ENCODE data around the gene RABL6. TPM values are rescaled to one million over a fixed set of nuclear protein-coding genes. Genes with fewer than 3 reads are reported as not detected.
"Not testable (repeated sequence)": the region's sequence is repeated elsewhere in the genome, so short reads cannot be mapped to it uniquely, and the experiment has no call there.

RABL6 gene
- total RNA-seq, 1 donor from 2014 or later: 64.1 TPM

DNA sequence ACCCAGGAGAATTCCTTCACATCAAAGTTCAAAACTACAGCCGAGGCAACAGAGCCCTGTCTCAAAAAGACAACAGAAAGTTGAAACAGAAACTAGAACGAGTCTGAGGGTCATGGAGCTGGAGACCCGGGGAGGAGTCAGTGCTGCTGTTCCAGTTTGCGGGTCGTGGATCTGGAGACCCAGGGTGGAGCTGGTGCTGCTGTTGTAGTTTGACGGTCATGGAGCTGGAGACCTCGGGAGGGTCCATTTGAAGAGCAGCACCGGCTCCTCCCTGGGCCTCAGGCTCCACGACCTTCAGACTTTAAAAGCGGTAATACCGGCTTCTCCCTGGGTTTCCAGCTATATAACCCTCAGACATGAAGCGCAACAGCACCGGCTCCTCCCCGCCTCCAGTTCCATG lies 30.4 kb upstream of the RABL6 start:
- no peak overlapping the region for H3K27ac ChIP-seq (replicated peaks)
- TF ChIP-seq, protein P1, sequence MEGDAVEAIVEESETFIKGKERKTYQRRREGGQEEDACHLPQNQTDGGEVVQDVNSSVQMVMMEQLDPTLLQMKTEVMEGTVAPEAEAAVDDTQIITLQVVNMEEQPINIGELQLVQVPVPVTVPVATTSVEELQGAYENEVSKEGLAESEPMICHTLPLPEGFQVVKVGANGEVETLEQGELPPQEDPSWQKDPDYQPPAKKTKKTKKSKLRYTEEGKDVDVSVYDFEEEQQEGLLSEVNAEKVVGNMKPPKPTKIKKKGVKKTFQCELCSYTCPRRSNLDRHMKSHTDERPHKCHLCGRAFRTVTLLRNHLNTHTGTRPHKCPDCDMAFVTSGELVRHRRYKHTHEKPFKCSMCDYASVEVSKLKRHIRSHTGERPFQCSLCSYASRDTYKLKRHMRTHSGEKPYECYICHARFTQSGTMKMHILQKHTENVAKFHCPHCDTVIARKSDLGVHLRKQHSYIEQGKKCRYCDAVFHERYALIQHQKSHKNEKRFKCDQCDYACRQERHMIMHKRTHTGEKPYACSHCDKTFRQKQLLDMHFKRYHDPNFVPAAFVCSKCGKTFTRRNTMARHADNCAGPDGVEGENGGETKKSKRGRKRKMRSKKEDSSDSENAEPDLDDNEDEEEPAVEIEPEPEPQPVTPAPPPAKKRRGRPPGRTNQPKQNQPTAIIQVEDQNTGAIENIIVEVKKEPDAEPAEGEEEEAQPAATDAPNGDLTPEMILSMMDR (IDR thresholded peaks at IDR 0.05; ENCODE audit: borderline replicate concordance): no peak

GRCh38 chr9:136779808-136780207 lies 27.9 kb upstream of the RABL6 start:
- intact Hi-C loops (cut with micrococcal nuclease): no loop called here
- Histone ChIP-seq H3K36me3 (no peaks in the 10 kb centered on the region), H3K27ac (replicated peaks) (no peak overlapping the region), H3K4me1 (no peaks in the 10 kb centered on the region), H3K9me3 (replicated peaks) (no peaks in the 10 kb centered on the region), H3K27me3 (ENCODE audit: low read depth) (no peaks in the 10 kb centered on the region), H3K4me3 (no peak overlapping the region)
- TF ChIP-seq, protein P1 (IDR thresholded peaks at IDR 0.05; ENCODE audit: borderline replicate concordance): no peak
- DNase-seq: no peak

More for the DNA sequence above, 30.4 kb upstream of the RABL6 start:
- intact Hi-C loops (cut with micrococcal nuclease): no loop called here
- H3K36me3 ChIP-seq: no peaks in the 10 kb centered on the region
- DNase-seq: no peak
- H3K4me3 ChIP-seq: no peak overlapping the region
- no peaks in the 10 kb centered on the region for H3K27me3 ChIP-seq (ENCODE audit: low read depth)
- H3K9me3 ChIP-seq (replicated peaks): peaks cover 11% of the 10 kb centered on the region
- H3K4me1 ChIP-seq: no peaks in the 10 kb centered on the region

- intact Hi-C loops (cut with micrococcal nuclease): no loop called here
- Histone ChIP-seq H3K4me1 (peaks cover 2% of the 10 kb centered on the region), H3K27ac (replicated peaks) (no peak overlapping the region), H3K27me3 (ENCODE audit: low read depth) (no peaks in the 10 kb centered on the region), H3K4me3 (no peak overlapping the region), H3K9me3 (replicated peaks) (no peaks in the 10 kb centered on the region), H3K36me3 (no peaks in the 10 kb centered on the region)
- TF ChIP-seq, protein P1 (IDR thresholded peaks at IDR 0.05; ENCODE audit: borderline replicate concordance): no peak
- DNase-seq: no peak
Observed at GRCh38 chr9:136782452-136782851, 25.3 kb upstream of the RABL6 start.

DNA sequence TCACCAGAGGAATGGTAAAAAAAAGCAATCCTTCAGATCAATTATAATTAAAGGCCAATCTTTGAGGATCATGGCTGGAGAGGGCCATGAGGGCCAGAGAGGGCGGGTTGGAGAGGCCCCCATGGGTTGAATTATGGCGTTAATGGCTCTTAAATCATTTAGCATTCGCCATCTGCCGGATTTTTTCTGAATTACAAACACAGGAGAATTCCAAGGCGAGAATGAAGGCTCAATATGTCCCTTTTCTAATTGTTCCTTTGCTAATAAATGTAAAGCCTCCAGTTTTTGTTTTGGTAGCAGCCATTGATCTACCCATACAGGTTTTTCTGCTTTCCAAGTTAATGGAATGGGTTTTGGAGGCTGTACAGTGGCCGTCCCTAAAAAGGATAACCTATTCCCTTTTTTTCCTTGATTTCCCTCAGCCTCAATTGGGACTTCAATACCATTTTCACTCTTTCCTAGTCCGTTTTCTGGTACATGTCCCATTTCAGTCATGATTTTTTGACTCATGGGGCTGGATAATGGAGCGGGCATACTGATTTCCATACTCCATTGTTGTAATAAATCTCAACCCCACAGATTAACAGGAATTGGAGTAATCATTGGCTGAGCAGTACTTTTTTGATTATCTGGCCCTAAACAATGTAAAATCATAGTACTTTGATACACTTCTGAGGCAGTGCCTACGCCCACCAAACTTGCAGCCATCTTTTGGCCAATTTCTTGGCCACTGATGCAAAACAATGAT lies 23.3 kb upstream of the RABL6 start:
- intact Hi-C loops (cut with micrococcal nuclease): no loop called here
- TF ChIP-seq, protein P1 (IDR thresholded peaks at IDR 0.05; ENCODE audit: borderline replicate concordance): peak; percentile 62

GRCh38 chr9:136784997-136785361 lies 22.8 kb upstream of the RABL6 start:
- Histone ChIP-seq H3K9me3 (replicated peaks) (no peaks in the 10 kb centered on the region), H3K4me1 (peaks cover 9% of the 10 kb centered on the region), H3K4me3 (no peak overlapping the region), H3K27me3 (ENCODE audit: low read depth) (no peaks in the 10 kb centered on the region), H3K36me3 (no peaks in the 10 kb centered on the region), H3K27ac (replicated peaks) (no peak overlapping the region)
- TF ChIP-seq, protein P1 (IDR thresholded peaks at IDR 0.05; ENCODE audit: borderline replicate concordance): no peak
- intact Hi-C loops (cut with micrococcal nuclease): loop anchor here (5.0 kb wide), 1 partner anchor 252 kb away; no protein-coding TSS in a partner anchor
- DNase-seq: no peak

More for the DNA sequence above, 23.3 kb upstream of the RABL6 start:
- Histone ChIP-seq H3K27me3 (ENCODE audit: low read depth) (no peaks in the 10 kb centered on the region), H3K27ac (replicated peaks) (no peak overlapping the region), H3K36me3 (no peaks in the 10 kb centered on the region), H3K4me1 (peaks cover 7% of the 10 kb centered on the region), H3K4me3 (no peak overlapping the region), H3K9me3 (replicated peaks) (no peaks in the 10 kb centered on the region)
- DNase-seq: no peak

DNA sequence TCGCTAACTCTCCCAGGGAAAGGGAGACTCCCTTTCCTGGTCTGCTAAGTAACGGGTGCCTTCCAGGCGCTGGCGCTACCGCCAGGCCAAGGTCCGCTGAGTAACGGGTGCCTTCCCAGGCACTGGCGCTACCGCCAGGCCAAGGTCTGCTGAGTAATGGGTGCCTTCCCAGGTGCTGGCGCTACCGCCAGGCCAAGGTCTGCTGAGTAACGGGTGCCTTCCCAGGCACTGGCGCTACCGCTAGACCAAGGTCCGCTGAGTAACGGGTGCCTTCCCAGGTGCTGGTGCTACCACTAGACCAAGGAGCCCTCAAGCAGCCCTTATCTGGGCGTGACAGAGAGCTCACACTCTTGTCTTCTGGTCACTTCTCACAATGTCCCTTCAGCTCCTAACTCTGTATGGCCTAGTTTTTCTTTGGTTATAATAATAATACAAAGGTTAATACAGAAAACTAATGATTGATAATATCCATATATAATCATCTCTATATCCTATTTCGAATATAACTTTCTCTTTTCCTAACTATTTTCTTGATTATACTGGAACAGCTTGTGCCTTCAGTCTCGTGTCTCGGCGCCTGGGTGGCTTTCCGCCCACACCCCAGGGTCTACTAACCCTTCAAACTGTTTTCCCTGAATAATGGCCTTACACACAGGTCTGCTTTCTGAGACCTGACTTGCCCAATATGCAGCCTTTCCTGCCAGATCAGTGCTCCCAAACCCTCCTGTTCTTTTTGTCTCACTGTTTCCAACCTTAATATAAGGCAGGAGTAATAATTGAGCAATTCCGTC lies 22.0 kb upstream of the RABL6 start:
- peaks cover 16% of the 10 kb centered on the region for H3K4me1 ChIP-seq
- DNase-seq; H3K36me3 ChIP-seq; H3K4me3 ChIP-seq; H3K9me3 ChIP-seq (replicated peaks); H3K27me3 ChIP-seq (ENCODE audit: low read depth); H3K27ac ChIP-seq (replicated peaks): not testable (repeated sequence)
- intact Hi-C loops (cut with micrococcal nuclease): loop anchor here (5.0 kb wide), 1 partner anchor 252 kb away; no protein-coding TSS in a partner anchor

Measured in left ventricle myocardium inferior (tissue), 1 donor.